ENCODE measurements around the gene NKX3-2. TPM values are rescaled to one million over a fixed set of nuclear protein-coding genes. Genes with fewer than 3 reads are reported as not detected.

Gene NKX3-2
- total and polyA plus RNA-seq, 3 donors from 2014 or later = 0.50 to 1.3 (median 0.57) TPM

DNA sequence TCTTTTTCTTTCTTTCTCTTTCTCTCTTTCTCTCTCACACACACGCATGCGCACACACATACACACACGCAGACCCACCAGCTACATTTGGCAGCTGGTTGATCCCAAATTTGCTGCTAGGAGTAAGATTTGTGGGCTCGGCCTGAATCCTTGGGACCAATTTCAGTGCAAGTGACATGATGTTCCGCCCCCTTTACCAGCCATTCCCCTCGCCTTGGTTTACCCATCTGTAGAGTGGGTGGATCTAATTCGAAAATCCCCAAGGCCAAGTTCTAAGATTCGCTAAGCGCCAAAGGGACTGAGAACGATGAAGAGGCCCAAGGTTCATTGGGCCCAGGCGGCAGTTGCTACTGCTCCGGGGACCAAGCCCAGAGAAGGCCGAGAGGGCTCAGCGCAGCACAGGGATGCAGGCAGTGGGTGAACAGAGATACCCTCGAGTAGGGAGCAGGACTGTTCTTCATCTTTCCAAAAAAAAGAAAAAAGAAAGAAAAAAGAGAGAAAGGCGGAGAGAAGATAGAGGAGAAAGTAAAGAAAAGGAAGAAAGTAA is 5.8 kb downstream of the NKX3-2 start:
- peaks cover 5% of the 10 kb centered on the region for H3K4me1 ChIP-seq
- WGBS, 2 donors = 13 to 14% methylated on average over 16 of the region's 16 CpGs
- DNase-seq = no peak
- H3K36me3 ChIP-seq (ENCODE audit: low read depth, missing control alignments) = no peaks in the 10 kb centered on the region
- no peak overlapping the region for H3K4me3 ChIP-seq
- TF ChIP-seq CTCF (IDR thresholded peaks at IDR 0.05) = no peak
- TF ChIP-seq POLR2A (IDR thresholded peaks at IDR 0.05) = no peak
- H3K9me3 ChIP-seq = no peaks in the 10 kb centered on the region
- H3K27me3 ChIP-seq = peaks cover 6% of the 10 kb centered on the region
- intact Hi-C loops (cut with DNase I; ENCODE audit: low total_unique reads) = no loop called here
- H3K27ac ChIP-seq = no peak overlapping the region

DNA sequence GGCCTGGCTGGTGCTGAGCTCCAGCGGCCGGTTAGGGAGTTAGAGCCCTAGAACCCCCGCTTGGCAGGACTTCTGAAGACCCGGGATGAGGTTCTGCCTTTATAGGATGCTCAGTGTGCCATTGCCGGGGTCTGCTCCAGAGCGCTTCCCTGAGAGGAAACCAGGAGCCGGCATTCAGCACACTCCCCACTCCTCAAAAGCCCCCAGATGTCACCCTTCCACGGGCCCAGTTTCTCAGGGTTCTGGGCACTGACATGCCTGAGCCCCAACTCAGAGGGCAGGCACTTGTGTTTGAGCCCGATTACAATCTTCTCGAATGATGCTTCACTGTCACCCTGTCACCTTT is 6.5 kb downstream of the NKX3-2 start:
- no peaks in the 10 kb centered on the region for H3K9me3 ChIP-seq
- H3K27me3 ChIP-seq = peaks cover 6% of the 10 kb centered on the region
- no peak for DNase-seq
- H3K36me3 ChIP-seq (ENCODE audit: low read depth, missing control alignments) = no peaks in the 10 kb centered on the region
- WGBS, 2 donors = 5 to 7% methylated on average over 6 to 10 of the region's 10 CpGs
- intact Hi-C loops (cut with DNase I; ENCODE audit: low total_unique reads) = no loop called here
- peaks cover 5% of the 10 kb centered on the region for H3K4me1 ChIP-seq
- no peak overlapping the region for H3K4me3 ChIP-seq
- H3K27ac ChIP-seq = no peak overlapping the region
- TF ChIP-seq POLR2A (IDR thresholded peaks at IDR 0.05) (no peak), CTCF (IDR thresholded peaks at IDR 0.05) (no peak)

GRCh38 chr4:13537011-13537831 is 7.1 kb downstream of the NKX3-2 start:
- Histone ChIP-seq H3K27me3 (peaks cover 6% of the 10 kb centered on the region), H3K4me1 (peaks cover 5% of the 10 kb centered on the region), H3K9me3 (no peaks in the 10 kb centered on the region), H3K27ac (no peak overlapping the region), H3K4me3 (no peak overlapping the region), H3K36me3 (ENCODE audit: low read depth, missing control alignments) (no peaks in the 10 kb centered on the region)
- intact Hi-C loops (cut with DNase I; ENCODE audit: low total_unique reads) = no loop called here
- no peak for DNase-seq
- WGBS, 2 donors = 7 to 12% methylated on average over 30 to 34 of the region's 34 CpGs
- no peak for TF ChIP-seq CTCF (IDR thresholded peaks at IDR 0.05)

GRCh38 chr4:13536607-13537006 is 7.7 kb downstream of the NKX3-2 start:
- H3K27ac ChIP-seq = no peak overlapping the region
- WGBS, 2 donors = 12 to 18% methylated on average over 6 of the region's 6 CpGs

More at GRCh38 chr4:13536607-13537006, 7.7 kb downstream of the NKX3-2 start:
- peaks cover under 1% of the 10 kb centered on the region for H3K4me1 ChIP-seq
- no peak overlapping the region for H3K4me3 ChIP-seq
- H3K36me3 ChIP-seq (ENCODE audit: low read depth, missing control alignments) = no peaks in the 10 kb centered on the region
- TF ChIP-seq CTCF (IDR thresholded peaks at IDR 0.05) = no peak
- TF ChIP-seq POLR2A (IDR thresholded peaks at IDR 0.05) = no peak
- no peak for DNase-seq
- intact Hi-C loops (cut with DNase I; ENCODE audit: low total_unique reads) = no loop called here
- H3K27me3 ChIP-seq = peaks cover 6% of the 10 kb centered on the region
- no peaks in the 10 kb centered on the region for H3K9me3 ChIP-seq

All from testis (tissue), 3 donors.